ENCODE measurements around the gene SEC23B.
A peak's percentile ranks its signal among the peaks of the same experiment; 100 is the strongest.
"Not testable (repeated sequence)": the region's sequence is repeated elsewhere in the genome, so short reads cannot be mapped to it uniquely, and the experiment has no call there.

SEC23B gene

GRCh38 chr20:18507218-18508191 is at the start of gene SEC23B:
SEC23B (plus strand) TSS chr20:18507940; CDS start chr20:18510836, 2,896 bp downstream.
- peak; percentile 99 for DNase-seq

GRCh38 chr20:18465536-18466200 is 42.1 kb upstream of the SEC23B start:
- no peak for DNase-seq

GRCh38 chr20:18466574-18466893 is 41.2 kb upstream of the SEC23B start:
- DNase-seq = no peak

- DNase-seq = peak; percentile 98
Observed at GRCh38 chr20:18466894-18467730, 40.6 kb upstream of the SEC23B start, which contains the start of the genes DZANK1 and POLR3F. DZANK1 (minus strand) TSS chr20:18467030; CDS start chr20:18465358, 1,672 bp downstream. POLR3F (plus strand) TSS chr20:18467390; CDS start chr20:18467507, 117 bp downstream.

- DNase-seq = no peak
Observed at GRCh38 chr20:18477218-18477617, 30.5 kb upstream of the SEC23B start.

GRCh38 chr20:18477821-18478220 is 29.9 kb upstream of the SEC23B start:
- no peak for DNase-seq

GRCh38 chr20:18481596-18481995 is 26.1 kb upstream of the SEC23B start:
- no peak for DNase-seq

- DNase-seq = no peak
Observed at GRCh38 chr20:18488301-18488700, 19.4 kb upstream of the SEC23B start.

GRCh38 chr20:18496042-18496441 is 11.7 kb upstream of the SEC23B start:
- DNase-seq = no peak

- peak; percentile 94 for DNase-seq
Observed at GRCh38 chr20:18496740-18497592, 10.8 kb upstream of the SEC23B start, which contains the start of gene RBBP9. RBBP9 (minus strand) TSS chr20:18497225; CDS start chr20:18497167, 58 bp downstream.

GRCh38 chr20:18497603-18498002 is 10.1 kb upstream of the SEC23B start:
- no peak for DNase-seq

GRCh38 chr20:18501672-18502071 is 6.1 kb upstream of the SEC23B start:
- DNase-seq = not testable (repeated sequence)

- DNase-seq = no peak
Observed at GRCh38 chr20:18504479-18505060, 3.2 kb upstream of the SEC23B start.

GRCh38 chr20:18506744-18507143 is 996 bp upstream of the SEC23B start:
- DNase-seq = no peak

- DNase-seq = no peak
Observed at GRCh38 chr20:18511571-18511970, 3.8 kb downstream of the SEC23B start.

- DNase-seq = no peak
Observed at GRCh38 chr20:18513208-18513607, 5.5 kb downstream of the SEC23B start.

GRCh38 chr20:18514127-18514526 is 6.4 kb downstream of the SEC23B start:
- no peak for DNase-seq

- DNase-seq = no peak
Observed at GRCh38 chr20:18515973-18516372, 8.2 kb downstream of the SEC23B start.

- DNase-seq = not testable (repeated sequence)
Observed at GRCh38 chr20:18522066-18522465, 14.3 kb downstream of the SEC23B start.

- no peak for DNase-seq
Observed at GRCh38 chr20:18523066-18523465, 15.3 kb downstream of the SEC23B start.

GRCh38 chr20:18524646-18525045 is 16.9 kb downstream of the SEC23B start:
- DNase-seq = no peak

Measured in islet precursor cell (in vitro differentiated cells).